K562 (cell line): ENCODE data around the gene FOS. TPM values are rescaled to one million over a fixed set of nuclear protein-coding genes. Genes with fewer than 3 reads are reported as not detected.

Source experiments
- PHTF2 ChIP-seq: fragments of 250-450 bp; sonication (Bioruptor Pico); IDR thresholded peaks from 2 replicates; pipeline ENCODE4 v1.5.0; 2021; ENCODE audit warnings: mild to moderate bottlenecking
- RBM17 ChIP-seq: fragments of 200-400 bp; formaldehyde crosslinking; IDR thresholded peaks from 2 replicates; pipeline ENCODE4 v1.6.1; 2017; ENCODE audit warnings: low read depth, mild to moderate bottlenecking, low read length, borderline replicate concordance
- TBP ChIP-seq: optimal IDR thresholded peaks from 2 replicates; pipeline ENCODE3; 2011; ENCODE audit warnings: low read depth, low read length, improper control_type of control experiment
- TRIM28 ChIP-seq: fragments of 450-650 bp; IDR thresholded peaks from 2 replicates; pipeline ENCODE4 v1.6.1; 2017
- ZNF586 ChIP-seq: fragments of 450-650 bp; formaldehyde crosslinking; conservative IDR thresholded peaks from 2 replicates; pipeline ENCODE4 v1.4.0; 2020; ENCODE audit warnings: mild to moderate bottlenecking, moderate library complexity
- polyA plus RNA-seq, 8 experiments: library from polyadenylated mRNA; depleted of rRNA in 4 of 8; stranded (reverse) in 5 of 8; unstranded in 3 of 8; fragments of >200 nt; fragmentation: Nextera tagmentation in 2 of 8; fragmentation: Illumina TruSeq in 1 of 8; extraction: Ambion mirVana in 2 of 8; extraction: Trizol in 1 of 8; gene quantifications; 2 replicates each; pipeline versions ENCODE4 v1.2.1 to v1.2.3, GENCODE V29; 2011 to 2014; ENCODE audit warnings: inconsistent platforms in 1 of 8, missing spikeins in 1 of 8
- total RNA-seq, 7 experiments: library from RNA; depleted of rRNA in 6 of 7; stranded (reverse); fragments of >200 nt in 6 of 7; fragmentation: Illumina TruSeq in 2 of 7; extraction: Trizol in 2 of 7; gene quantifications; 2 replicates each; pipeline versions ENCODE4 v1.2.1 to v1.2.3, GENCODE V29; 2011 to 2021; ENCODE audit warnings: low replicate concordance in 1 of 7
- TF ChIP-seq, protein P1 (sequence below): fragments of 450-650 bp; IDR thresholded peaks from 2 replicates; pipeline ENCODE4 v1.6.1; 2018; ENCODE audit not compliant: partially characterized antibody
- TF ChIP-seq, protein P2 (sequence below), 3 experiments: IDR thresholded peaks in 2 of 3; conservative IDR thresholded peaks in 1 of 3; 2 replicates each; pipeline ENCODE4 v1.5.1; 2011 to 2012; ENCODE audit warnings: low read length in 3 of 3, mild to moderate bottlenecking in 3 of 3, control low read depth in 2 of 3, improper control_type of control experiment in 1 of 3, inconsistent platforms in 1 of 3, low read depth in 1 of 3, mixed read lengths in 1 of 3, moderate library complexity in 1 of 3; ENCODE audit not compliant: insufficient read depth in 2 of 3
- TF ChIP-seq, protein P3 (sequence below): fragments of 450-650 bp; formaldehyde crosslinking; conservative IDR thresholded peaks from 2 replicates; pipeline ENCODE4 v1.4.0; 2022; ENCODE audit warnings: mild to moderate bottlenecking, missing genetic modification characterization
- TF ChIP-seq, protein P4 (sequence below): fragments of 150-350 bp; IDR thresholded peaks from 2 replicates; pipeline ENCODE4 v1.6.1; 2014; ENCODE audit warnings: low read depth, mild to moderate bottlenecking, low read length, borderline replicate concordance

FOS gene
- total and polyA plus RNA-seq, 9 of the 15 experiments (the other 6 are each of a cell fraction or from before 2014, with no cell fraction given), result 0.54 to 13.8 (median 8.9) TPM

DNA sequence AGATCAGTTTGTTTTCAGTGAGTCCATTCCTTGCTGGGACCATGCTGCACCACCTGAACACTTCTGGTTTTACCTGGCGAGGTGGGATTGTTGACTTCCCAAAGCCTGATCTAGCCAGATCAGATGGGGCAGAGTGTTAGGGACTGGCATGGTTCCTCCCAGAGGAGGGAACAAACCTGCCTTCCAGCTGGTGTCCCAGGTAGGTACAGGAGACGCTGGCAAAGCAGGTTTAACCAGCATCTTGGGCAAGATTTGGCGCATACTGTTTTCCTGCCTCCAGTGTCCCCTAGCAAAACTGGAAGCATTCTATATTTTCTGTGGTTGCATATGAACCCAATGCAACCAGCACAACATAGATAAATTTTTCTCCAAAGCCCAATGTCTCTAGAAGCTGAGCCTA lies 14.6 kb upstream of the FOS start (continued):
- TF ChIP-seq, protein P1, sequence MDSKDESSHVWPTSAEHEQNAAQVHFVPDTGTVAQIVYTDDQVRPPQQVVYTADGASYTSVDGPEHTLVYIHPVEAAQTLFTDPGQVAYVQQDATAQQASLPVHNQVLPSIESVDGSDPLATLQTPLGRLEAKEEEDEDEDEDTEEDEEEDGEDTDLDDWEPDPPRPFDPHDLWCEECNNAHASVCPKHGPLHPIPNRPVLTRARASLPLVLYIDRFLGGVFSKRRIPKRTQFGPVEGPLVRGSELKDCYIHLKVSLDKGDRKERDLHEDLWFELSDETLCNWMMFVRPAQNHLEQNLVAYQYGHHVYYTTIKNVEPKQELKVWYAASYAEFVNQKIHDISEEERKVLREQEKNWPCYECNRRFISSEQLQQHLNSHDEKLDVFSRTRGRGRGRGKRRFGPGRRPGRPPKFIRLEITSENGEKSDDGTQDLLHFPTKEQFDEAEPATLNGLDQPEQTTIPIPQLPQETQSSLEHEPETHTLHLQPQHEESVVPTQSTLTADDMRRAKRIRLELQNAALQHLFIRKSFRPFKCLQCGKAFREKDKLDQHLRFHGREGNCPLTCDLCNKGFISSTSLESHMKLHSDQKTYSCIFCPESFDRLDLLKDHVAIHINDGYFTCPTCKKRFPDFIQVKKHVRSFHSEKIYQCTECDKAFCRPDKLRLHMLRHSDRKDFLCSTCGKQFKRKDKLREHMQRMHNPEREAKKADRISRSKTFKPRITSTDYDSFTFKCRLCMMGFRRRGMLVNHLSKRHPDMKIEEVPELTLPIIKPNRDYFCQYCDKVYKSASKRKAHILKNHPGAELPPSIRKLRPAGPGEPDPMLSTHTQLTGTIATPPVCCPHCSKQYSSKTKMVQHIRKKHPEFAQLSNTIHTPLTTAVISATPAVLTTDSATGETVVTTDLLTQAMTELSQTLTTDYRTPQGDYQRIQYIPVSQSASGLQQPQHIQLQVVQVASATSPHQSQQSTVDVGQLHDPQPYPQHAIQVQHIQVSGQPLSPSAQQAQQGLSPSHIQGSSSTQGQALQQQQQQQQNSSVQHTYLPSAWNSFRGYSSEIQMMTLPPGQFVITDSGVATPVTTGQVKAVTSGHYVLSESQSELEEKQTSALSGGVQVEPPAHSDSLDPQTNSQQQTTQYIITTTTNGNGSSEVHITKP, result no peak
- TF ChIP-seq, protein P2, sequence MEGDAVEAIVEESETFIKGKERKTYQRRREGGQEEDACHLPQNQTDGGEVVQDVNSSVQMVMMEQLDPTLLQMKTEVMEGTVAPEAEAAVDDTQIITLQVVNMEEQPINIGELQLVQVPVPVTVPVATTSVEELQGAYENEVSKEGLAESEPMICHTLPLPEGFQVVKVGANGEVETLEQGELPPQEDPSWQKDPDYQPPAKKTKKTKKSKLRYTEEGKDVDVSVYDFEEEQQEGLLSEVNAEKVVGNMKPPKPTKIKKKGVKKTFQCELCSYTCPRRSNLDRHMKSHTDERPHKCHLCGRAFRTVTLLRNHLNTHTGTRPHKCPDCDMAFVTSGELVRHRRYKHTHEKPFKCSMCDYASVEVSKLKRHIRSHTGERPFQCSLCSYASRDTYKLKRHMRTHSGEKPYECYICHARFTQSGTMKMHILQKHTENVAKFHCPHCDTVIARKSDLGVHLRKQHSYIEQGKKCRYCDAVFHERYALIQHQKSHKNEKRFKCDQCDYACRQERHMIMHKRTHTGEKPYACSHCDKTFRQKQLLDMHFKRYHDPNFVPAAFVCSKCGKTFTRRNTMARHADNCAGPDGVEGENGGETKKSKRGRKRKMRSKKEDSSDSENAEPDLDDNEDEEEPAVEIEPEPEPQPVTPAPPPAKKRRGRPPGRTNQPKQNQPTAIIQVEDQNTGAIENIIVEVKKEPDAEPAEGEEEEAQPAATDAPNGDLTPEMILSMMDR (IDR thresholded peaks at IDR 0.05 in 2 of 3, conservative IDR thresholded peaks at IDR 0.05 in 1 of 3; ENCODE audit: insufficient read depth in 2 of 3, low read depth in 1 of 3, low read length in 3 of 3), result no peak
- TF ChIP-seq RBM17 (no peak), PHTF2 (no peak), TBP (no peak), TRIM28 (no peak), ZNF586 (no peak)
- TF ChIP-seq, protein P3, sequence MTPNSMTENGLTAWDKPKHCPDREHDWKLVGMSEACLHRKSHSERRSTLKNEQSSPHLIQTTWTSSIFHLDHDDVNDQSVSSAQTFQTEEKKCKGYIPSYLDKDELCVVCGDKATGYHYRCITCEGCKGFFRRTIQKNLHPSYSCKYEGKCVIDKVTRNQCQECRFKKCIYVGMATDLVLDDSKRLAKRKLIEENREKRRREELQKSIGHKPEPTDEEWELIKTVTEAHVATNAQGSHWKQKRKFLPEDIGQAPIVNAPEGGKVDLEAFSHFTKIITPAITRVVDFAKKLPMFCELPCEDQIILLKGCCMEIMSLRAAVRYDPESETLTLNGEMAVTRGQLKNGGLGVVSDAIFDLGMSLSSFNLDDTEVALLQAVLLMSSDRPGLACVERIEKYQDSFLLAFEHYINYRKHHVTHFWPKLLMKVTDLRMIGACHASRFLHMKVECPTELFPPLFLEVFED (CRISPR knock-in tag), result no peak
- TF ChIP-seq, protein P4, sequence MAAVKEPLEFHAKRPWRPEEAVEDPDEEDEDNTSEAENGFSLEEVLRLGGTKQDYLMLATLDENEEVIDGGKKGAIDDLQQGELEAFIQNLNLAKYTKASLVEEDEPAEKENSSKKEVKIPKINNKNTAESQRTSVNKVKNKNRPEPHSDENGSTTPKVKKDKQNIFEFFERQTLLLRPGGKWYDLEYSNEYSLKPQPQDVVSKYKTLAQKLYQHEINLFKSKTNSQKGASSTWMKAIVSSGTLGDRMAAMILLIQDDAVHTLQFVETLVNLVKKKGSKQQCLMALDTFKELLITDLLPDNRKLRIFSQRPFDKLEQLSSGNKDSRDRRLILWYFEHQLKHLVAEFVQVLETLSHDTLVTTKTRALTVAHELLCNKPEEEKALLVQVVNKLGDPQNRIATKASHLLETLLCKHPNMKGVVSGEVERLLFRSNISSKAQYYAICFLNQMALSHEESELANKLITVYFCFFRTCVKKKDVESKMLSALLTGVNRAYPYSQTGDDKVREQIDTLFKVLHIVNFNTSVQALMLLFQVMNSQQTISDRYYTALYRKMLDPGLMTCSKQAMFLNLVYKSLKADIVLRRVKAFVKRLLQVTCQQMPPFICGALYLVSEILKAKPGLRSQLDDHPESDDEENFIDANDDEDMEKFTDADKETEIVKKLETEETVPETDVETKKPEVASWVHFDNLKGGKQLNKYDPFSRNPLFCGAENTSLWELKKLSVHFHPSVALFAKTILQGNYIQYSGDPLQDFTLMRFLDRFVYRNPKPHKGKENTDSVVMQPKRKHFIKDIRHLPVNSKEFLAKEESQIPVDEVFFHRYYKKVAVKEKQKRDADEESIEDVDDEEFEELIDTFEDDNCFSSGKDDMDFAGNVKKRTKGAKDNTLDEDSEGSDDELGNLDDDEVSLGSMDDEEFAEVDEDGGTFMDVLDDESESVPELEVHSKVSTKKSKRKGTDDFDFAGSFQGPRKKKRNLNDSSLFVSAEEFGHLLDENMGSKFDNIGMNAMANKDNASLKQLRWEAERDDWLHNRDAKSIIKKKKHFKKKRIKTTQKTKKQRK, result no peak
- TF ChIP-seq, all 486 proteins: peak for 0
